Measurements from ENCODE around the gene ABRACL. TPM values are rescaled to one million over a fixed set of nuclear protein-coding genes. Genes with fewer than 3 reads are reported as not detected.

Gene ABRACL
- total RNA-seq, 2 experiments from 2014 or later: 192 to 196 TPM

- no peaks in the 10 kb centered on the region for H3K36me3 Mint-ChIP-seq
- peaks cover 13% of the 10 kb centered on the region for H3K4me1 Mint-ChIP-seq
These were observed 34.5 kb downstream of the ABRACL start for GRCh38 chr6:139062932-139063646.

DNA sequence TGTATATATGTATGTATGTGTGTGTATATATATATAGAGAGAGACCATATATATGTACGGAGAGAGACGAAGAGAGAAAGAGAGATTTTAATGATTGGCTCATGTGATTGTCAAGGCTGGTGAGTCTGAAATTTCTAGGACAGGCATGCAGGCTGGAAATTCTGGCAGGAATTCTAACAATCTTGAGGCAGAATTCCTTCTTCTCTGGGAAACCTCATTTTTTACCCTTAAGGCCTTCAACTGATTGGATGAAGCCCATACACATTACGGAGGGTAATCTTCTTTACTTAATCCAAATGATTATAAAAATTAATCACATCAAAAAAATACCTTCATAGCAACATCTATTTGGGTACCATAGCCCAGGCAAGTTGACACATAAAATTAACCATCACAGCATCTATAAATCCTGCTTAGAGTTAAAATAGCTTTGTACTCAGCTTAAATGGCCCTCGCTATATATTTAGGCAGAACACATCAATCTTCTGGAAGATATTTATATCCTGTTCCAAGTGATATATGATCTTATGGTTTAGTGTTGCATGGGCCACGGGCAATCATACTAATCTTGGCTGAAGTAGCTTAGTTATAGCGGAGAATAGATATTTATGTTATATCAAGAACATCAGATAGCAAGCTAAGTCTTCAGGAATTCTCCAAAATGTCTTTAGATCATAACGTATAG lies 36.6 kb downstream of the ABRACL start:
- H3K36me3 Mint-ChIP-seq: no peaks in the 10 kb centered on the region
- no peak for DNase-seq
- no peak overlapping the region for H3K27ac Mint-ChIP-seq
- no peaks in the 10 kb centered on the region for H3K9me3 Mint-ChIP-seq
- peaks cover 9% of the 10 kb centered on the region for H3K4me1 Mint-ChIP-seq
- no peak overlapping the region for H3K4me3 Mint-ChIP-seq
- H3K27me3 Mint-ChIP-seq: no peaks in the 10 kb centered on the region

More at GRCh38 chr6:139062932-139063646, 34.5 kb downstream of the ABRACL start:
- DNase-seq: no peak
- H3K27ac Mint-ChIP-seq: no peak overlapping the region
- H3K4me3 Mint-ChIP-seq: no peak overlapping the region
- H3K27me3 Mint-ChIP-seq: no peaks in the 10 kb centered on the region
- H3K9me3 Mint-ChIP-seq: no peaks in the 10 kb centered on the region

DNA sequence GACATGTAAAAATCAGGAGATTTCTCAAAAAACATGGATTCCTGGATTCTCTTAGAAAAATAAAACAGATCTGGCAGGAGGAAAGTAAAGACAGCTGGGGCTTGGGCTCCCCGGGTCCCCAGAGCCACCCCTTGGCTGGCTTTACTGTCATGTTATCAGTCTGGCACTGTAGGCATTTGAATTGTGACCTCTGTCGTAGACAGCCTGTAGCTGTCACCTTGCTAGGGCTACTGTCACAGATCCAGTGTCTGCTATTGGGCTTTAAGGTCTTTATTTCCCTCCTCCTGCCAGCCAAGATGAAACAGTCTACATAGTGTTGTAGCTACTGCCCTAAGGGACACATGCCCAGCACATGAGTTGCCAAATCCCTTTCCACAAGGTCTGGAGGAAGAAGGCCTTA lies 37.5 kb downstream of the ABRACL start:
- Mint-ChIP-seq H3K4me3 (no peak overlapping the region), H3K27ac (no peak overlapping the region), H3K9me3 (no peaks in the 10 kb centered on the region), H3K4me1 (peaks cover 2% of the 10 kb centered on the region), H3K27me3 (no peaks in the 10 kb centered on the region), H3K36me3 (no peaks in the 10 kb centered on the region)
- DNase-seq: no peak

- Mint-ChIP-seq H3K9me3 (no peaks in the 10 kb centered on the region), H3K4me1 (peaks cover 2% of the 10 kb centered on the region), H3K27me3 (no peaks in the 10 kb centered on the region), H3K4me3 (no peak overlapping the region), H3K27ac (no peak overlapping the region), H3K36me3 (no peaks in the 10 kb centered on the region)
- no peak for DNase-seq
These were observed 40.3 kb downstream of the ABRACL start for GRCh38 chr6:139068846-139069245.

DNA sequence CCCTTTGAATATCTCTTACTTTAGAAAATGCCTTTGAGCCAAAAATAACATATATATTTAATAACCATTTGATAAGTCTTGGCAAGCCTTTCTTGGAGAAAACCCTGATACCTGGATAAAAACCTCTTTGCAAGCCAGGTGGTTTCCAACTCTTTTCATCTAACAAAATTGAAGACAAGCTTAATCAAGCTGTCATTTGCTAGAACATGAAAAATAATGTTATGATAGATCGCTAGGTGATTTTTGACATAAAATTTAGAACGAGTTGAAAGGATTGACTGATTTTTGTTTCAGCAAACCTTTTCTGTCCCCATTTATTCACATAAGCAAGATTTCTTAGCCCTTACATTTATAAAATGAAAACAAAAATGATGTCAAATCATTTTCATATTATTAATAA lies 44.6 kb downstream of the ABRACL start:
- no peak for DNase-seq
- Mint-ChIP-seq H3K9me3 (no peaks in the 10 kb centered on the region), H3K4me1 (no peaks in the 10 kb centered on the region), H3K36me3 (no peaks in the 10 kb centered on the region), H3K4me3 (no peak overlapping the region), H3K27ac (no peak overlapping the region), H3K27me3 (no peaks in the 10 kb centered on the region)

- Mint-ChIP-seq H3K27ac (no peak overlapping the region), H3K4me3 (no peak overlapping the region), H3K36me3 (no peaks in the 10 kb centered on the region), H3K4me1 (no peaks in the 10 kb centered on the region), H3K9me3 (no peaks in the 10 kb centered on the region), H3K27me3 (no peaks in the 10 kb centered on the region)
- no peak for DNase-seq
These were observed 50.5 kb downstream of the ABRACL start for GRCh38 chr6:139079018-139079417.

DNA sequence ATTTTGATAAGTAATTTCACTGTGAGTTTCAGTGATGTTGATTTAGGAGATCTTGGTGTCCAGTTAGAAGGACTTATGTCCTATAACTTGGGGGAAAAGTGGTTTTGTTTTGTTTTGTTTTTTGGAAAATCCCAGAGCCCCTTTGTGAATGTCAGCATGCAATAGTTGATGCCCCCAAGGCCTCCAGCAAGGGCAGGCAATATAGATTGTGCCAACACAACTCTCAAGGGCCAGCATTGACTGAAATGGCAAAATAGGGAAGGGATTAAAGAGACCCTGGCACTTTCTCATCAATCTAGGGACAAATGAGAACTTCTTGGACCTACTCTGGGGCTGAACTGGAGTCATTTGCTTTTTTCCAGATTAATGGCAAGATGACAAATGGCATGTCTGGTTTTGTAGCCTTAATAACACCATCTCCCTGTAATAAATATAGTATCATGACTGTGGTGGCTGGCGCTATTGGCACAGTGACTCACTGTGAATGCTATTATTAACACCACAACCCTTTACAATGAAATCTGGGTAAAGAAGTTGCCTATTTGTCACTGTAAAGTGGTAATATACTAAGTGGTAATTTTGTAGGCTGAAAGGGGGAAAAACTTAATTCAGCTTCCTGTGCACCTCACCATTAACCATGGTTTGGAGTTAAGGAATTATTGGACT lies 51.8 kb downstream of the ABRACL start:
- H3K4me3 Mint-ChIP-seq: no peak overlapping the region
- no peaks in the 10 kb centered on the region for H3K9me3 Mint-ChIP-seq
- H3K36me3 Mint-ChIP-seq: no peaks in the 10 kb centered on the region
- no peaks in the 10 kb centered on the region for H3K4me1 Mint-ChIP-seq
- H3K27ac Mint-ChIP-seq: no peak overlapping the region
- DNase-seq: no peak
- H3K27me3 Mint-ChIP-seq: no peaks in the 10 kb centered on the region

DNA sequence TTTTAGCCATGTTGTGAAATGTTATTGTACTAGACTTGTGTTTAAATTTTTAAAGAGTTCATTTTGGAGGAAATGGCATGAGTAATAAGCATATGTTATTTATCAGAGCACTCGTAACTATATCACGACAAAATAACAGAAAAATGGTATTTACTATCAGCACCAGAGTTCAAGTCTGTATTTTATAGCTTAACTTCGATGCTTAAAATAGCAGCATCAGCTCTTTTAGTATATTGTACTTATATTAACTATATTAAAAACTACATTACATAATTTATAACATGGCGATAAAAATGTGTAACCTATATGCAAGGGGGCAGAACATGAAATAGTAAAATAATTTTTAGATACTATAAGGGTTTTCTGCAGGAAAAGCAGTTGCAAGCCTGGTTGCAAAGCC lies 52.9 kb downstream of the ABRACL start:
- H3K4me3 Mint-ChIP-seq: no peak overlapping the region
- no peaks in the 10 kb centered on the region for H3K27me3 Mint-ChIP-seq
- no peaks in the 10 kb centered on the region for H3K4me1 Mint-ChIP-seq
- H3K27ac Mint-ChIP-seq: no peak overlapping the region
- H3K9me3 Mint-ChIP-seq: peaks cover 2% of the 10 kb centered on the region
- no peak for DNase-seq
- H3K36me3 Mint-ChIP-seq: no peaks in the 10 kb centered on the region

DNA sequence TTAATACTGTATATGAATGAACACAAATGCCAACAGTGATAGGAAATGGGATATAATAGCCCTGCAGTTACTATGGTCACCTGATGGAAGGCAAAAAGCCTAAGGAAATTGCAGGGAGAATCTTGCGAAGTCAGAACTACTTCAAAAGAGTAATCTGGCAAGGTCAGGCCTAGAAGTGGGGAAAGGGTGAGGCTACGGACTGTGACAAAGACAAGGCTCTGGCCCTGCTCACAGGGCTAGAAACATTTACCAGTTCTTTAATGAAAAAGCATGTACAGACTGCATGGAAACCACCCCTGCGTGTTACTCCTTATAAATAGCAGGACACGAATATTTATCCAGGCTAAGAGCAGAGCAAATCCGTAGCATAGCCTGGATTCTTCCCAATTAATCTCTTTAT lies 53.8 kb downstream of the ABRACL start:
- Mint-ChIP-seq H3K4me3 (no peak overlapping the region), H3K4me1 (no peaks in the 10 kb centered on the region), H3K9me3 (peaks cover 2% of the 10 kb centered on the region), H3K27me3 (no peaks in the 10 kb centered on the region), H3K36me3 (no peaks in the 10 kb centered on the region), H3K27ac (no peak overlapping the region)
- DNase-seq: no peak

DNA sequence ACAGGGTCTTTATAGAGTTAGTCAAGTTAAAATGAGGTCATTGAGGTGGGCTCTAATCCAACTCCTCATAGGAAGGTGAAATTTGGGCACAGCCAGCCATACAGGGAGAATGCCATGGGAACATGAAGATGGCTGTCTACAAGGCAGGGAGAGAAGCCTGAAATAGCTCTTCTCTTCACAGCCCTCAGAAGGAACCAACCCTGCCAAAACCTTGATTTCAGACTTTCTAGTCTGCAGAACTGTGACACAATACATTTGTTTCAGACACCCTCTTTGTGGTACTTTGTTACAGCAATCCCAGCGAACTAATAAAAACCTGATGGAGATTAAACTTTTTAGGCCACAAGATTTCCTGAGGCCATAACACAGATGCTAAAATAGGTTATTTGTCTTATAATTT lies 63.3 kb downstream of the ABRACL start:
- Mint-ChIP-seq H3K4me1 (no peaks in the 10 kb centered on the region), H3K9me3 (peaks cover 14% of the 10 kb centered on the region), H3K27ac (no peak overlapping the region), H3K36me3 (no peaks in the 10 kb centered on the region), H3K27me3 (no peaks in the 10 kb centered on the region), H3K4me3 (no peak overlapping the region)
- no peak for DNase-seq

Other genes starting within 250 kb of the ABRACL start
- gene ECT2L, start 232.7 kb upstream of the ABRACL start, total RNA-seq: not detected
- gene REPS1, start 40.5 kb upstream of the ABRACL start, total RNA-seq: 10 to 100 TPM; 59.7 to 73.2 TPM
- gene HECA, start 106.3 kb downstream of the ABRACL start, total RNA-seq: 10 to 100 TPM; 39.2 to 39.9 TPM